HG03060 (cell line): ENCODE measurements around the gene DMD.
"Not testable (repeated sequence)": the region's sequence is repeated elsewhere in the genome, so short reads cannot be mapped to it uniquely, and the experiment has no call there.

Experiments
- ATAC-seq: cut with Tn5 transposase; IDR thresholded peaks from one replicate; pipeline ENCODE4 v1.9.1; 2021; ENCODE audit warnings: low read depth, moderate number of reproducible peaks; ENCODE audit not compliant: unreplicated experiment

Gene DMD

GRCh38 chrX:31500921-31501320 lies 1710.4 kb downstream of the DMD start:
- ATAC-seq: no peak

DNA sequence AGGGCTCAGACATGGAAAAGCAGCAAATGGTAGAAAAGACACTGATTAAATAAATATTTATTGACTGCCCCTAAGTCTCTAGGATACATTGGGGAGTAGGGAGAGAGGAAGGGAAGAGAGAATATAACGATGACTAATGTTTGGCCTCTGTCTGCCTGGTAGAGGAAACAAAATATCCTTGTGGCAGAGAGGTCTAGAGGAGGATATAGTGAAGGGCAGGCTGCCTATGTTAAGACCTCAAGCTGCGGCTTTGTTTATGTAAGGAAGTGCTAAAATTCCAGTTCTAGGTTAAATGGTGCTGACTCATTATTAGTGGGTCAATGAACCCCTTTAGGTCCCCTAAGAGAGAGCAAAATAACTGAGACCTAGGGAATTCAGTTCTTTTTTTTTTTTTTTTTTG lies 1712.2 kb downstream of the DMD start:
- no peak for ATAC-seq

DNA sequence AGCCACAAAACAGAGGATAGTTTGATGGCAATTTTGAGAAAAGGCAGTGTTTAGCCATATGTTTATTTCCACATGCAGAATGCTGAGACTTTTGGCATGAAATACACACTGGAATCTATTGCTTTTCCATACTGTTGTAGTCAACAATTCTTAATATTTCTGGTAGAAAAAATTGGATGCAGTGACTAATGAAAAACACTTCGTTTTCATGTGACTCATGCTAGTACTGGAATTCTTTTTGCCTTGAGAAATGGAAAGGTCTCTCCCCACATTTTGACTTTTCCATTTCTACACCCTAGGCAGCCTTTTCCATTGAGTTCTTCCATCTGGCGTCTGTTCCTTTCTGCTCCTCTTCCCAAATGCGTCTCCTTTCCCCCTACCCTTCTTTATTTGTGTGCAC lies 1714.3 kb downstream of the DMD start:
- no peak for ATAC-seq

- no peak for ATAC-seq
These were observed 1723.4 kb downstream of the DMD start for GRCh38 chrX:31487951-31488350.

DNA sequence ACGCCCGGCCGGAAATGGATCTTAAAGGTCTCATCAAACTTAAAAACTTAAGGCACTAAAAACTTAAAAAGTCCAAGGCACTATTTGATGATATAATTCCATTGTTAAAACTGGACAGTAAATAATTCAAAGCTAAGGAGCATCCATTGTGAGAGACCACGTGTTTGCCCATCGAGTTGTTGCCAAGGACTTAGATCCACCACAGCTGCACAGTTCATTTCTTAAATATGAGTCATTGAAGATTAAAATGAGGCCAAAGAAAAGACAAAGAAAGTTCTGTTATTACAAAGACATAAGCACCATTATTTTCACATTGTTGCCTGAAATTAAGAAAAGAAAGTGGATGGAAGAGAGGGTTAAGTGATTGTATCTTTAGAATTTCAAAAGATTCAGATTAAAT lies 1728.0 kb downstream of the DMD start:
- ATAC-seq: no peak

GRCh38 chrX:31480696-31481095 lies 1730.7 kb downstream of the DMD start:
- ATAC-seq: no peak

DNA sequence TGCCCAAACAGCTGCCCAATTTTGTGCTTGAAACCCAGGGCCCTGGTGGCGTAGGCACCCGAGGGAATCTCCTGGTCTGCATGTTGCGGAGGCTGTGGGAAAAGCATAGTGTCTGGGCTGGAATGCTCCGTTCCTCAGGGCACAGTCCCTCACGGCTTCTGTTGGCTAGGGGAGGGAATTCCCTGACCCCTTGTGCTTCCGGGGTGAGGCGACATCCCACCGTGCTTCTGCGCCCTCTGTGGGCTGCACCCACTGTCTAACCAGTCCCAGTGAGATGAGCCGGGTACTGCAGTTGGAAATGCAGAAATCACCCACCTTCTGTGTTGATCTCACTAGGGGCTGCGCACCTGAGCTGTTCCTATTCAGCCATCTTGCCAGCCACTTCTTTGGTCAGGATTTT lies 1740.1 kb downstream of the DMD start:
- ATAC-seq: no peak

DNA sequence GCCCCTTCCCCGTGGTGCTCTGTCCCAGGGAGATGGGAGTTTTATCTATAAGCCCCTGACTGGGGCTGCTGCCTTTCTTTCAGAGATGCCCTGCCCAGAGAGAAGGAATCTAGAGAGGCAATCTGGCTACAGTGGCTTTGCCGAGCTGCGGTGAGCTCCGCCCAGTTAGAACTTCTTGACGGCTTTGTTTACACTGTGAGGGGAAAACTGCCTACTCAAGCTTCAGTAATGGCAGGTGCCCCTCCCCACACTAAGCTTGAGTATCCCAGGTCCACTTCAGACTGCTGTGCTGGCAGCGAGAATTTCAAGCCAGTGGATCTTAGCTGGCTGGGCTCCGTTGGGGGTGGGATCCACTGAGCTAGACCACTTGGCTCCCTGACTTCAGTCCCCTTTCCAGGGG lies 1740.6 kb downstream of the DMD start:
- ATAC-seq: not testable (repeated sequence)

- ATAC-seq: no peak
These were observed 1746.9 kb downstream of the DMD start for GRCh38 chrX:31464306-31464915.

DNA sequence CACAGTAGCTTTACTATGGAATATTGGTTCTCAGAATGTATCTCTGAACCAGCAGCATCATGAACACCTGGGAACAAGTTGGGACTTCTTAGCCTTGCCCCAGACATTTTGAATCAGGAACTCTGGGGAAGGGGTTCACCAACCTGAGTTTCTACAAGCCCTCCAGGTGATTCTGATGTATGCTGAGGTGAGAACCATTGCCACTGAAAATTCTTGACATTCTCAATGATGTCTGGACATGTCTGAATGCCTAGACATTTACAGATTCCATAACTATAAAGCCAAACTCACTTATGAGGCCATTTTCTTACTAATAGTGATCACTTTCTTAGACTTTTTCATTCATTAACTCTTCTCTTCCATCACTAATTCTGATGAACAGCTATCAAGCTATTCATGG lies 1750.1 kb downstream of the DMD start:
- ATAC-seq: no peak

GRCh38 chrX:31459361-31459760 lies 1752.0 kb downstream of the DMD start:
- no peak for ATAC-seq

- ATAC-seq: no peak
These were observed 1761.4 kb downstream of the DMD start for GRCh38 chrX:31449965-31450364.

GRCh38 chrX:31449081-31449480 lies 1762.3 kb downstream of the DMD start:
- ATAC-seq: no peak

- no peak for ATAC-seq
These were observed 1765.8 kb downstream of the DMD start for GRCh38 chrX:31445542-31445941.

DNA sequence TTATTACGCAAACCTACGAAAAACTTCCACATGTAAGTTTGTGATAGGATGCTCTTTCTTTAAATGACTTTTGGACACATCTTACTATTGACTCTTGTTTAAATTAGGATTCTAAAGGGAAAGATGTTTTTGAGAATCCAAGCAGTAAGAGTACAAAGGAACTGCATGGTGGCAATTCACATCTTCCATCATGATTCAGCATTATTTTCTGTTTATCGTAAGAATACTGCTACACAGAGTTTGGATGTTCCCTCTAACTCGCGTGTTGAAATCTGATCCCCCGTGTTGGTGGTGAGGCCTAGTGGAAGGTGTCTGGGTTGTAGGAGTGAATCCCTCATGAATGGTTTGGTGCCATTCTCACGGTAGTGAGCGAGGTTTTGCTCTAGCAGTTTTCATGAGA lies 1767.7 kb downstream of the DMD start:
- ATAC-seq: no peak

DNA sequence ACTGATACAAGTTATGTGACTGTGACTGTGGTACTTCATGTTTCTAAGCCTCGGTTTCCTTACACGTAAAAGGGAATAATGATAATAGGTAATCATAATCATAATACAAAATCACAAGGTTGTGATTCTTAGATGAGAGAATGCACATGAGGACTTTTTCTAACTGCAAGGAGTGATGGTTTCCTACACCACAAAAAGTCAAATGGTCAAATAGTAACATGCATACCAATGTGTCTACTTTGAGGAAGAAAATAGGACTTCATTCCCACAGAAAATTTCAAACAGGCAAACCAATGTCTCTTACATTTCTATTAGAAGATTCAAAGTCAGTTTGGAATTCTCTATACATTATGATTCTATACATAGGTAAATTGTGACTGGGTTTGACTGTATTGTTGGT lies 1770.8 kb downstream of the DMD start:
- ATAC-seq: no peak

GRCh38 chrX:31436424-31436823 lies 1774.9 kb downstream of the DMD start:
- no peak for ATAC-seq

DNA sequence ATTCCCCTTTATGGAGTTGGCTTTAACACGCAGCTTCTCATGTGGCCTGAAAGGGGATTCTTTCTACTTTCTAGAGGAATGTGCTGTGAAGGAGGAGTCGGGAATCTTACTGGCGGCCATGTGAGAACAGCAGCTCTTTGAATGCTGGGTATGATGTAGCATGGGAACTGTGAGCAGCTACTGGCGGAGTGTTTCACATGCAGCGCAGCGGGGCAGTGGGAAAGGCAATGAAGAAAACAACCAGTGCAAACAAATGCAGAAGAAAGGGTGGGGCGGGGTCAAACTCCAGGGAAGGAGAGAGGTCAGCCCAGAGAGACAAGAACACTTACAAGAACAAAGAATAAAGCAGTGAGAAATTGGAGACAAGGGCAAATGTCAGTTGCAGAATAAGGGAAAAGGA lies 1775.8 kb downstream of the DMD start:
- no peak for ATAC-seq

DNA sequence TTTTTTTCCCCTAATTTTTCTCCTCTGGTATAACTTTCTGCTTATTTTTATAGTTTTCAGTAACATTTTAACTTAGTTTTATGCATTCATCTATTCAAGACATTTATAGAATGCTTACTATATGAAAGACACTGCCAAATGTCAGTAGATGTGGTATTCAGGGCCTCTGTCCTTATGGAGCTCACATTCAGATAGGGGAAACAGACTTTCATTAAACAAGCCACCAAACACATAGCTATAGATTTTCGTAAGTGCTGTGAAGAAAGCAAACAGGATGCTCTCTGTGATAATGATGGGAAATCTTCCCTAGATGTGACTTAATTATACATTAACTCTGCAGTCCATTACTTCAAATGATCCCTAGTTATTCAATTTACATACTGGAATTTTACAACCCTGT lies 1777.5 kb downstream of the DMD start:
- ATAC-seq: no peak

DNA sequence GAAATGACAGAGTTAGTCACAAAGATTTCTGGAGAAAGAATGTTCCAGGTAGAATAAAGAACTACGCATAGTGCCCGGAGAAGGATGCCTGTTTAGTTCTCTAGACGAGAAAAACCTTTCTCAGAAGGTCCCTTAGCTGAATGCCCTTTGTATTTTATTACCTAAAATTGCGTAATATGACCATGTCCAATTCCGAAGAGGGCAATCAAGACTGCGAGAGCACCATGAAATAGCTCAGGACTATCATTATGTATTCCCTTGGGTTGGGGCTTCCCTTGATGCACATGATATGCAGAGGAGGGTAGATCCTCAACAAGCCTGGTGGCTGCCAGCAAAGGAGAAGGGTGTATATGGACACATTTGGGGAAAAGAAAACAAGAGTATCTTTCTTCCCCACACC lies 1781.4 kb downstream of the DMD start:
- ATAC-seq: no peak

DNA sequence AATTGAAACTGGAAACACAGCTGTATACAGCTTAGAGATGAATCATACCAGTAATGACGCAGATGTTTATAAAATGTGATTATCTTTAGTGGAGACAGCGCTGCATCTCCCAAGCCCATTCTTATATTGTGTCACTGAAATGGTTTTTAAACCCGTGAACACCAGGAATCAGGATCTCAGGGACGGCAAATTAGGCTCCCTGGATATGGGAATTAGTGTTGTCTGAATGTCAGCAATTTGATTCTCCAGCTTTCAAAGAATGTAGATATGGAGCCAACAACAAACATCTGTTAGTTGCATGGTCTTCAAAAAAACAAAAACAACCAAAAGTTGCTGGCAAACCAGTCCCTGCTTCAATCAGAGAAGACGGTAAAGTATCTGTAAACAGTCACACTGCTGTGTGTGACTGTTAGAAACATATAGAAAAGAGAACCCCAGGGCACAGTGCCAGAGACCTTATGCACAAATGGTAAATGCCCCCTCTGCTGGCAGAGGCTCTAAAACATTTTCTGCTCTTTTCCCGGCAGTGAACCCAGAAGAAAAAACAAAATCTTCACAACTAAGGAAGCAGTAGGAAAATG lies 1787.7 kb downstream of the DMD start:
- no peak for ATAC-seq

- no peak for ATAC-seq
These were observed 1789.9 kb downstream of the DMD start for GRCh38 chrX:31421441-31421840.

DNA sequence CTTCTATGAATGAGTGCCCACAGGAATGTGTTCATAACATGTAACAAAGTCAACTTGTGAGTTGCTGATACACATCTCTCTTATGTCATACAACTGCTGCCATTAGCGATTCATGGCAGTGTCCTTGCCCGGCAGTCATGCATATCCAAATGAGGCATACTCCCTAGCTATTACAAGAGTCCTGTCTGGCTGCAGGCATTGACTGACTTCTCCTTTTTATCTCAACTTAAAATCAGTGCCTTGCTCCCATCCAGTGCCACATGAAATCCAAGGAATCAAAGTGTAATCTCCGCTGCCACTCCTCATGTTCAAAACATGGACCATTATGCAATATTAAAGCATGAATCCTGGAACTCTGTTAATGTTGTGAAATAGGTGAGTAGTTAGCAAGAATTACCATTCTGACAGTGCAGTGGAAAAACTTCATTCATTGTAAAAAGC lies 1790.6 kb downstream of the DMD start:
- no peak for ATAC-seq
